SK-N-SH treated with all-trans-retinoic acid at 6 μM for 48 hours (cell line): ENCODE data around the gene GNG11.
"Not testable (repeated sequence)": the region's sequence is repeated elsewhere in the genome, so short reads cannot be mapped to it uniquely, and the experiment has no call there.

Experiments used
- ATAC-seq: fragments of 200-7000 bp; cut with Tn5 transposase; 3 replicates; pipeline ENCODE4 v1.9.1; 2020; ENCODE audit warnings: mild to moderate bottlenecking, moderate library complexity
- BACH2 ChIP-seq: fragments of 250-450 bp; sonication (Bioruptor Pico); IDR thresholded peaks from 2 replicates; pipeline ENCODE4 v1.9.0; 2021; ENCODE audit warnings: mild to moderate bottlenecking, borderline replicate concordance
- CSRNP3 ChIP-seq: fragments of 250-450 bp; sonication (Bioruptor Pico); IDR thresholded peaks from 2 replicates; pipeline ENCODE4 v1.5.1; 2021; ENCODE audit warnings: mild to moderate bottlenecking, moderate library complexity
- ESRRG ChIP-seq: fragments of 250-450 bp; sonication (Bioruptor Pico); IDR thresholded peaks from 2 replicates; pipeline ENCODE4 v1.6.1; 2021; ENCODE audit warnings: mild to moderate bottlenecking
- ISL1 ChIP-seq: fragments of 250-450 bp; sonication (Bioruptor Pico); IDR thresholded peaks from 2 replicates; pipeline ENCODE4 v2.1.2; 2022; ENCODE audit warnings: mild to moderate bottlenecking, moderate library complexity
- OSR1 ChIP-seq: fragments of 250-450 bp; sonication (Bioruptor Pico); IDR thresholded peaks from 2 replicates; pipeline ENCODE4 v1.8.0; 2022; ENCODE audit warnings: moderate library complexity, mild to moderate bottlenecking, inconsistent platforms
- PPARA ChIP-seq: fragments of 250-450 bp; sonication (Bioruptor Pico); IDR thresholded peaks from 2 replicates; pipeline ENCODE4 v1.5.0; 2020; ENCODE audit warnings: mild to moderate bottlenecking, borderline replicate concordance
- RARB ChIP-seq: fragments of 250-450 bp; sonication (Bioruptor Pico); IDR thresholded peaks from 2 replicates; pipeline ENCODE4 v1.8.0; 2021; ENCODE audit warnings: mild to moderate bottlenecking, moderate library complexity
- TCF4 ChIP-seq: fragments of 250-450 bp; sonication (Bioruptor Pico); IDR thresholded peaks from 2 replicates; pipeline ENCODE4 v1.8.0; 2021; ENCODE audit warnings: mild to moderate bottlenecking, moderate library complexity, borderline replicate concordance
- ZC3H10 ChIP-seq: fragments of 250-450 bp; sonication (Bioruptor Pico); IDR thresholded peaks from 2 replicates; pipeline ENCODE4 v1.5.1; 2021; ENCODE audit warnings: mild to moderate bottlenecking, moderate library complexity
- ZFP3 ChIP-seq: fragments of 250-450 bp; sonication (Bioruptor Pico); IDR thresholded peaks from 2 replicates; pipeline ENCODE4 v1.5.0; 2020; ENCODE audit warnings: mild to moderate bottlenecking, moderate library complexity
- ZFP30 ChIP-seq: fragments of 450-650 bp; formaldehyde crosslinking; IDR thresholded peaks from 2 replicates; pipeline ENCODE4 v1.5.0; 2022; ENCODE audit warnings: mild to moderate bottlenecking, moderate library complexity
- ZNF565 ChIP-seq: fragments of 450-650 bp; formaldehyde crosslinking; conservative IDR thresholded peaks from 2 replicates; pipeline ENCODE4 v1.5.0; 2020; ENCODE audit warnings: low read depth, mild to moderate bottlenecking, moderate library complexity
- ZNF70 ChIP-seq: fragments of 450-650 bp; formaldehyde crosslinking; IDR thresholded peaks from 2 replicates; pipeline ENCODE4 v1.5.0; 2020; ENCODE audit warnings: mild to moderate bottlenecking, moderate library complexity
- ZNF8 ChIP-seq: fragments of 450-650 bp; formaldehyde crosslinking; IDR thresholded peaks from 2 replicates; pipeline ENCODE4 v1.5.0; 2020; ENCODE audit warnings: mild to moderate bottlenecking, moderate library complexity
- TF ChIP-seq, protein P1 (sequence below): fragments of 250-450 bp; sonication (Bioruptor Pico); IDR thresholded peaks from 2 replicates; pipeline ENCODE4 v1.8.0; 2020; ENCODE audit warnings: mild to moderate bottlenecking, moderate library complexity, borderline replicate concordance
- TF ChIP-seq, protein P2 (sequence below): fragments of 250-450 bp; sonication (Bioruptor Pico); IDR thresholded peaks from 2 replicates; pipeline ENCODE4 v1.8.0; 2021; ENCODE audit warnings: low read depth, mild to moderate bottlenecking, moderate library complexity, borderline replicate concordance

The GNG11 gene

GRCh38 chr7:93913197-93913596, 8.3 kb upstream of the GNG11 start:
- no peak for TF ChIP-seq ESRRG (CRISPR knock-in tag)
- no peak for TF ChIP-seq TCF4 (CRISPR knock-in tag)
- TF ChIP-seq ZFP3 (CRISPR knock-in tag) = no peak
- TF ChIP-seq ZNF70 = no peak
- no peak for TF ChIP-seq PPARA
- TF ChIP-seq ZC3H10 (CRISPR knock-in tag) = no peak
- TF ChIP-seq ISL1 = peak; percentile 75
- no peak for ATAC-seq

GRCh38 chr7:93914581-93915066, 6.9 kb upstream of the GNG11 start:
- TF ChIP-seq CSRNP3 (CRISPR knock-in tag) = no peak
- TF ChIP-seq ISL1 = peak; percentile 50
- ATAC-seq = peak; percentile 76

GRCh38 chr7:93915206-93915842, 6.2 kb upstream of the GNG11 start:
- ATAC-seq = not testable (repeated sequence)

DNA sequence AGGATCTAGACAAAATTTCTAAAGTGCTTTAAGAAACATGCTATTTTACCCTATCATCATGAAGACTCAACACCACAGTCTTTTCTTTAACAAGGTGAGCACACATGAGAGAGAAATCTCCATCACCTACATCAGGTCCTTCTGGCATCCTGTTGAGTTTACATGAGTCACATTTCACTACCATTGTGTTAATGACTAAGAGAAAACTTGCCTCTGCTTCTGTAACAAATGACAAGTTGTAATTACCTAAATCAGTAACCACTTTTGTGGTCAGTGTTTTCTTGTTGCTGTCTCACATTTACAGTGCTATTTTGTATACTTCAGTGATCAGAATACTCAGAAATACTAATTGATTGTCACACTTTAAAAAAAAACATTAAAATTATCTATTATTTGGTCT, 5.6 kb upstream of the GNG11 start:
- not testable (repeated sequence) for ATAC-seq

DNA sequence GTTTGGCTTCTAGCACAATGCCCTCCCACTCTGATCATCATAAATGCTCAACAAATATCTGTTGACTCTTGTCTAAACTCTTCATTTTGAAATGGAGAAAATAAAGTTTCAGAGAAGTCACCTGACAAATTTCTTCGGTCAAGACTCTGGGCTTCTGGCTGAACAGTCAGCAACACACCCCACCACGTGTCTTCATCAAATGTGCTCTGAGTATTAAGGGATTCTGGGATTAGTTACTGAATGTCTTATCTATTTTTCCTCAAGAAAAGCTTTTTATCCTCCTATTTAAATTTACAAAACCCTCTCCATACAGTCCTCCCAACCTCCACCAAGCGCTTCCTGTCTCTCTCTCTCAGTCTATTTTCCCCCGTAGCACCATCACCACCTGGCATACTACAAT, 5.2 kb upstream of the GNG11 start:
- not testable (repeated sequence) for ATAC-seq

GRCh38 chr7:93920496-93921182, 896 bp upstream of the GNG11 start:
- no peak for TF ChIP-seq TCF4 (CRISPR knock-in tag)
- TF ChIP-seq, protein P1, sequence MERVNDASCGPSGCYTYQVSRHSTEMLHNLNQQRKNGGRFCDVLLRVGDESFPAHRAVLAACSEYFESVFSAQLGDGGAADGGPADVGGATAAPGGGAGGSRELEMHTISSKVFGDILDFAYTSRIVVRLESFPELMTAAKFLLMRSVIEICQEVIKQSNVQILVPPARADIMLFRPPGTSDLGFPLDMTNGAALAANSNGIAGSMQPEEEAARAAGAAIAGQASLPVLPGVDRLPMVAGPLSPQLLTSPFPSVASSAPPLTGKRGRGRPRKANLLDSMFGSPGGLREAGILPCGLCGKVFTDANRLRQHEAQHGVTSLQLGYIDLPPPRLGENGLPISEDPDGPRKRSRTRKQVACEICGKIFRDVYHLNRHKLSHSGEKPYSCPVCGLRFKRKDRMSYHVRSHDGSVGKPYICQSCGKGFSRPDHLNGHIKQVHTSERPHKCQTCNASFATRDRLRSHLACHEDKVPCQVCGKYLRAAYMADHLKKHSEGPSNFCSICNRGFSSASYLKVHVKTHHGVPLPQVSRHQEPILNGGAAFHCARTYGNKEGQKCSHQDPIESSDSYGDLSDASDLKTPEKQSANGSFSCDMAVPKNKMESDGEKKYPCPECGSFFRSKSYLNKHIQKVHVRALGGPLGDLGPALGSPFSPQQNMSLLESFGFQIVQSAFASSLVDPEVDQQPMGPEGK (CRISPR knock-in tag) = no peak
- TF ChIP-seq ZFP3 (CRISPR knock-in tag) = no peak
- no peak for TF ChIP-seq PPARA
- TF ChIP-seq, protein P2, sequence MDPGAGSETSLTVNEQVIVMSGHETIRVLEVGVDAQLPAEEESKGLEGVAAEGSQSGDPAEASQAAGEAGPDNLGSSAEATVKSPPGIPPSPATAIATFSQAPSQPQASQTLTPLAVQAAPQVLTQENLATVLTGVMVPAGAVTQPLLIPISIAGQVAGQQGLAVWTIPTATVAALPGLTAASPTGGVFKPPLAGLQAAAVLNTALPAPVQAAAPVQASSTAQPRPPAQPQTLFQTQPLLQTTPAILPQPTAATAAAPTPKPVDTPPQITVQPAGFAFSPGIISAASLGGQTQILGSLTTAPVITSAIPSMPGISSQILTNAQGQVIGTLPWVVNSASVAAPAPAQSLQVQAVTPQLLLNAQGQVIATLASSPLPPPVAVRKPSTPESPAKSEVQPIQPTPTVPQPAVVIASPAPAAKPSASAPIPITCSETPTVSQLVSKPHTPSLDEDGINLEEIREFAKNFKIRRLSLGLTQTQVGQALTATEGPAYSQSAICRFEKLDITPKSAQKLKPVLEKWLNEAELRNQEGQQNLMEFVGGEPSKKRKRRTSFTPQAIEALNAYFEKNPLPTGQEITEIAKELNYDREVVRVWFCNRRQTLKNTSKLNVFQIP (CRISPR knock-in tag) = no peak
- TF ChIP-seq OSR1 = no peak
- TF ChIP-seq ZNF70 = no peak
- no peak for TF ChIP-seq ZNF565 (CRISPR knock-in tag)
- peak; percentile 9 for ATAC-seq

GRCh38 chr7:93921186-93921585, 349 bp upstream of the GNG11 start:
- peak; percentile 8; the same call in 2 of the 3 replicates for ATAC-seq
- TF ChIP-seq ESRRG (CRISPR knock-in tag) (no peak), RARB (CRISPR knock-in tag) (no peak), PPARA (no peak), BACH2 (CRISPR knock-in tag) (no peak), ZFP30 (CRISPR knock-in tag) (no peak; the same call in 1 of the 2 replicates), ZFP3 (CRISPR knock-in tag) (no peak), ZNF70 (no peak), ZNF8 (no peak)

DNA sequence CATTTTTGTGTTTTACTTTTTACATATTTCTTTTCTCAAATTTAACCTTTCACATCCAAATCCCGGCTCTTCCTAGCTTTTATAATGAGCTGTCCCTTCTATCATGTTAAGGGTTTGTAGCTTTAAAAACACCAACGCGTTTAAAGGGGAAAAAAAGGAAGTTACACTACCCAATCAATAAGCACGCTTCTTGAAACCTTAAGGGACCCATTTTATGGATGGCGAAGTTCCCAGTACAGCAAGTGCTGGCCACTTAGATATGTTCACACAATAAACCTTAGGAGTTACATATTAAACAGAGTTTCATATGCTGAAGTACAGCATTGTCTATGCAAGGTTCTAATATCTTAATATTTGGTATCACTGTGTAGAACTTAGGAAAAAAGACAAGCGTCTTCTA, 1.8 kb downstream of the GNG11 start:
- no peak for TF ChIP-seq RARB (CRISPR knock-in tag)
- TF ChIP-seq, protein P1 (CRISPR knock-in tag) = no peak
- TF ChIP-seq, protein P2 (CRISPR knock-in tag) = no peak
- TF ChIP-seq, all 23 proteins: peak for 0
- no peak for ATAC-seq
